Measurements from ENCODE around the gene MFAP5. TPM values are rescaled to one million over a fixed set of nuclear protein-coding genes. Genes with fewer than 3 reads are reported as not detected.
"Not testable (repeated sequence)": the region's sequence is repeated elsewhere in the genome, so short reads cannot be mapped to it uniquely, and the experiment has no call there.

Gene MFAP5
- total RNA-seq, 3 donors from 2014 or later (not counting 1 experiment from before 2014, with no cell fraction given) = not detected

DNA sequence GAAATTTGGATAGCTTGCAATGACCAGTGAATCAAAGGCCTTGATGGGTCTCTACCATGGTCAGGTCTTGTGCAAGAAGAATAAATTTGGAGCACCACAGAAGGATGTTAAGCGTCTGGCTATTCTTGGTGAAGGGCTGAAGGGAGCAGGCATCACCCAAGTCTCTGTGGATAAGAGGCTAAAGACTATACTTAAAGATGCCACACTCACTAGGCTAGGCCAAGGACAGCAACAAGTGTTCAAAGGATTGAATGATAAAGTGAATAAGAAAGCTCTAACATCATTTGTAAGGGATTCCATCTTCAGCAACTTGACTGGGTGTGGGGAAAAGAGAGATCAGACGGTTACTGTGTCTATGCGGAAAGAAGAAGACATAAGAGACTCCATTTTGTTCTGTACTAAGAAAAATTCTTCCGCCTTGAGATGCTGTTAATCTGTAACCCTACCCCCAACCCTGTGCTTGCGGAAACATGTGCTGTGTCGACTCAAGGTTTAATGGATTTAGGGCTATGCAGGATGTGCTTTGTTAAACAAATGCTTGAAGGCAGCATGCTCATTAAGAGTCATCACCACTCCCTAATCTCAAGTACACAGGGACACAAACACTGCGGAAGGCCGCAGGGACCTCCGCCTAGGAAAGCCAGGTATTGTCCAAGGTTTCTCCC is 27.2 kb downstream of the MFAP5 start:
- H3K27ac ChIP-seq (ENCODE audit: low read length); H3K27me3 Mint-ChIP-seq (ENCODE audit: low read depth in 2 of 2); DNase-seq; H3K4me1 Mint-ChIP-seq; intact Hi-C loops (cut with micrococcal nuclease); ATAC-seq; H3K4me3 Mint-ChIP-seq; H3K9me3 Mint-ChIP-seq; H3K9me3 ChIP-seq (ENCODE audit: control insufficient read depth, insufficient read depth, low read length); H3K27me3 ChIP-seq (ENCODE audit: control insufficient read depth, insufficient read depth, low read length); H3K36me3 ChIP-seq (ENCODE audit: control insufficient read depth, insufficient read depth, low read length); H3K36me3 Mint-ChIP-seq; H3K4me3 ChIP-seq (ENCODE audit: low read length); H3K27ac Mint-ChIP-seq; H3K4me1 ChIP-seq (ENCODE audit: control insufficient read depth, insufficient read depth, low read length): not testable (repeated sequence)
- WGBS (ENCODE audit: insufficient coverage) = 98% methylated on average over 3 of the region's 9 CpGs

- no peak overlapping the region for H3K4me3 Mint-ChIP-seq
- H3K27me3 ChIP-seq (ENCODE audit: control insufficient read depth, insufficient read depth, low read length) = no peaks in the 10 kb centered on the region
- H3K36me3 Mint-ChIP-seq = no peaks in the 10 kb centered on the region
- H3K4me1 Mint-ChIP-seq = no peaks in the 10 kb centered on the region
- no peak overlapping the region for H3K27ac Mint-ChIP-seq
- ATAC-seq (no peak), DNase-seq (no peak)
- H3K4me1 ChIP-seq (ENCODE audit: control insufficient read depth, insufficient read depth, low read length) = no peaks in the 10 kb centered on the region
- no peaks in the 10 kb centered on the region for H3K9me3 Mint-ChIP-seq
- WGBS (ENCODE audit: insufficient coverage) = 94% methylated on average over 2 of the region's 4 CpGs
- H3K9me3 ChIP-seq (ENCODE audit: control insufficient read depth, insufficient read depth, low read length) = no peaks in the 10 kb centered on the region
- intact Hi-C loops (cut with micrococcal nuclease) = no loop called here
- TF ChIP-seq, protein P1, sequence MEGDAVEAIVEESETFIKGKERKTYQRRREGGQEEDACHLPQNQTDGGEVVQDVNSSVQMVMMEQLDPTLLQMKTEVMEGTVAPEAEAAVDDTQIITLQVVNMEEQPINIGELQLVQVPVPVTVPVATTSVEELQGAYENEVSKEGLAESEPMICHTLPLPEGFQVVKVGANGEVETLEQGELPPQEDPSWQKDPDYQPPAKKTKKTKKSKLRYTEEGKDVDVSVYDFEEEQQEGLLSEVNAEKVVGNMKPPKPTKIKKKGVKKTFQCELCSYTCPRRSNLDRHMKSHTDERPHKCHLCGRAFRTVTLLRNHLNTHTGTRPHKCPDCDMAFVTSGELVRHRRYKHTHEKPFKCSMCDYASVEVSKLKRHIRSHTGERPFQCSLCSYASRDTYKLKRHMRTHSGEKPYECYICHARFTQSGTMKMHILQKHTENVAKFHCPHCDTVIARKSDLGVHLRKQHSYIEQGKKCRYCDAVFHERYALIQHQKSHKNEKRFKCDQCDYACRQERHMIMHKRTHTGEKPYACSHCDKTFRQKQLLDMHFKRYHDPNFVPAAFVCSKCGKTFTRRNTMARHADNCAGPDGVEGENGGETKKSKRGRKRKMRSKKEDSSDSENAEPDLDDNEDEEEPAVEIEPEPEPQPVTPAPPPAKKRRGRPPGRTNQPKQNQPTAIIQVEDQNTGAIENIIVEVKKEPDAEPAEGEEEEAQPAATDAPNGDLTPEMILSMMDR (IDR thresholded peaks at IDR 0.05) = no peak
- peaks cover 0 to 5% of the 10 kb centered on the region in 2 donors for H3K27me3 Mint-ChIP-seq (ENCODE audit: low read depth in 2 of 2)
- no peaks in the 10 kb centered on the region for H3K36me3 ChIP-seq (ENCODE audit: control insufficient read depth, insufficient read depth, low read length)
- H3K4me3 ChIP-seq (ENCODE audit: low read length) = no peak overlapping the region
- H3K27ac ChIP-seq (ENCODE audit: low read length) = no peak overlapping the region
Measured at GRCh38 chr12:8630131-8630530, 32.5 kb downstream of the MFAP5 start.

DNA sequence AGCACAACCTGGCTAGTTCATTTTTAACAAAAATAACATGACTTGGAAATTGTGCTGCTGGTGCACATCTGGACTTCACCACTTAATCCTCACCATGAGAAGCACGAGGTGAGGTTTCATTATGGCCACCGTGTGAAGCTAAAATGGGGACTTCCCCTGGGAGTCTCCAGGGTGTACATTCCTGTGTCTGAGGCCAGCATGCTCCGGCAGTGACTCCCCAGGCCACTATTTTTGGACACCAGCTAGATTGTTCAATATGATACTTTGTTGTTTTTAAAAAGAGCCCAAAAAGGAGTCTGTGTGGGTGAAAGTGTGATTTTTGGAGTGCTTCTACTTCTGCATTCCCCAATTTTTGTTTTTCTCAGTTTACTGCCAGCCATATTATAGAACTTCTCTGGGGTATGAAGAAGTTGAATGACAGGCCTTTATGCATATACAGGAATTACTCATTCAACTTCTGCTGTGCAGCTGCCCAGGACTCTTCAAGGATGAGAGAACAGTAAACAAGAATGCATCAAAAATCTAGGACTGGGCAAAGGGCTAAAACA is 33.1 kb downstream of the MFAP5 start:
- 23% methylated on average over 3 of the region's 3 CpGs for WGBS (ENCODE audit: insufficient coverage)

GRCh38 chr12:8628731-8629130 is 33.9 kb downstream of the MFAP5 start:
- DNase-seq (no peak), ATAC-seq (no peak)
- TF ChIP-seq, protein P1 (IDR thresholded peaks at IDR 0.05) = no peak
- Histone ChIP-seq H3K9me3 (ENCODE audit: control insufficient read depth, insufficient read depth, low read length) (no peaks in the 10 kb centered on the region), H3K27me3 (ENCODE audit: control insufficient read depth, insufficient read depth, low read length) (no peaks in the 10 kb centered on the region), H3K4me1 (ENCODE audit: control insufficient read depth, insufficient read depth, low read length) (no peaks in the 10 kb centered on the region), H3K36me3 (ENCODE audit: control insufficient read depth, insufficient read depth, low read length) (no peaks in the 10 kb centered on the region), H3K4me3 (ENCODE audit: low read length) (no peak overlapping the region), H3K27ac (ENCODE audit: low read length) (no peak overlapping the region)
- Mint-ChIP-seq H3K9me3 (no peaks in the 10 kb centered on the region), H3K27ac (no peak overlapping the region), H3K4me1 (no peaks in the 10 kb centered on the region), H3K4me3 (no peak overlapping the region), H3K27me3 (ENCODE audit: low read depth in 2 of 2) (no peaks in the 10 kb centered on the region), H3K36me3 (no peaks in the 10 kb centered on the region)
- intact Hi-C loops (cut with micrococcal nuclease) = no loop called here
- WGBS (ENCODE audit: insufficient coverage) = 85% methylated on average over 2 of the region's 3 CpGs

More for the DNA sequence above, 33.1 kb downstream of the MFAP5 start:
- Mint-ChIP-seq H3K4me3 (no peak overlapping the region), H3K4me1 (no peaks in the 10 kb centered on the region), H3K36me3 (no peaks in the 10 kb centered on the region), H3K27ac (no peak overlapping the region), H3K9me3 (no peaks in the 10 kb centered on the region), H3K27me3 (ENCODE audit: low read depth in 2 of 2) (peaks cover 0 to under 1% of the 10 kb centered on the region in 2 donors)
- DNase-seq (no peak), ATAC-seq (no peak)
- Histone ChIP-seq H3K4me1 (ENCODE audit: control insufficient read depth, insufficient read depth, low read length) (no peaks in the 10 kb centered on the region), H3K36me3 (ENCODE audit: control insufficient read depth, insufficient read depth, low read length) (no peaks in the 10 kb centered on the region), H3K4me3 (ENCODE audit: low read length) (no peak overlapping the region), H3K27me3 (ENCODE audit: control insufficient read depth, insufficient read depth, low read length) (no peaks in the 10 kb centered on the region), H3K27ac (ENCODE audit: low read length) (no peak overlapping the region), H3K9me3 (ENCODE audit: control insufficient read depth, insufficient read depth, low read length) (no peaks in the 10 kb centered on the region)
- TF ChIP-seq, protein P1 (IDR thresholded peaks at IDR 0.05) = no peak
- intact Hi-C loops (cut with micrococcal nuclease) = no loop called here

GRCh38 chr12:8624750-8625149 is 37.9 kb downstream of the MFAP5 start:
- ATAC-seq; H3K9me3 Mint-ChIP-seq; H3K27me3 Mint-ChIP-seq (ENCODE audit: low read depth in 2 of 2); intact Hi-C loops (cut with micrococcal nuclease); H3K36me3 Mint-ChIP-seq; H3K4me1 Mint-ChIP-seq; H3K27ac Mint-ChIP-seq; H3K9me3 ChIP-seq (ENCODE audit: control insufficient read depth, insufficient read depth, low read length); H3K27ac ChIP-seq (ENCODE audit: low read length); H3K4me3 Mint-ChIP-seq; H3K4me1 ChIP-seq (ENCODE audit: control insufficient read depth, insufficient read depth, low read length); H3K27me3 ChIP-seq (ENCODE audit: control insufficient read depth, insufficient read depth, low read length); DNase-seq; H3K36me3 ChIP-seq (ENCODE audit: control insufficient read depth, insufficient read depth, low read length); H3K4me3 ChIP-seq (ENCODE audit: low read length): not testable (repeated sequence)
- 97% methylated on average over 16 of the region's 26 CpGs for WGBS (ENCODE audit: insufficient coverage)
